Suprapubic skin (tissue), 4 donors: ENCODE measurements around the gene B3GALNT2. TPM values are rescaled to one million over a fixed set of nuclear protein-coding genes. Genes with fewer than 3 reads are reported as not detected.
A peak's percentile ranks its signal among the peaks of the same experiment; 100 is the strongest.

ENCODE experiments used
- DNase-seq, 2 donors: peaks; one replicate each; pipeline ENCODE4 v3.0.0-alpha.2; 2019; ENCODE audit warnings: low spot score in 2 of 2
- H3K27ac ChIP-seq: fragments of 200-600 bp; sonication (generic); one replicate; pipeline ENCODE4 v1.5.1; 2019
- H3K27me3 ChIP-seq: fragments of 200-600 bp; sonication (generic); one replicate; pipeline ENCODE4 v1.5.1; 2019
- H3K36me3 ChIP-seq: fragments of 200-600 bp; sonication (generic); one replicate; pipeline ENCODE4 v1.5.1; 2019
- H3K4me1 ChIP-seq: fragments of 200-600 bp; sonication (generic); one replicate; pipeline ENCODE4 v1.5.1; 2019
- H3K4me3 ChIP-seq: fragments of 200-600 bp; sonication (generic); one replicate; pipeline ENCODE4 v1.5.1; 2019; ENCODE audit warnings: mild to moderate bottlenecking
- H3K9me3 ChIP-seq: fragments of 200-600 bp; sonication (generic); one replicate; pipeline ENCODE4 v1.5.1; 2019
- EP300 ChIP-seq: sonication (generic); formaldehyde crosslinking; IDR thresholded peaks from one replicate; pipeline ENCODE4 v1.6.1; 2017; ENCODE audit warnings: antibody characterized with exemption
- POLR2A ChIP-seq, 2 donors: fragments of 450-650 bp; IDR thresholded peaks; one replicate each; pipeline ENCODE4 v1.6.1; 2017; ENCODE audit warnings: antibody characterized with exemption in 2 of 2, mild to moderate bottlenecking in 2 of 2, moderate library complexity in 2 of 2
- POLR2AphosphoS5 ChIP-seq, 3 donors: sonication (generic); formaldehyde crosslinking; IDR thresholded peaks; one replicate each; pipeline ENCODE4 v1.6.1; 2017; ENCODE audit warnings: antibody characterized with exemption in 3 of 3
- WGBS: methylation state at CpG from one replicate; pipeline ENCODE4 v1.1.5; 2018; 5-methylcytosine and 5-hydroxymethylcytosine counted together
- total RNA-seq, 4 donors: library from RNA; depleted of rRNA; stranded (reverse); fragments of >200 nt; gene quantifications; one replicate each; pipeline ENCODE4 v1.1.0, GENCODE V29; 2016
- TF ChIP-seq, protein P1 (sequence below), 2 donors: fragments of 200-600 bp in 1 of 2; fragments of 450-650 bp in 1 of 2; sonication (generic) in 1 of 2; IDR thresholded peaks; one replicate each; pipeline ENCODE4 v1.5.1; 2016 to 2019; ENCODE audit warnings: antibody characterized with exemption in 2 of 2, mild to moderate bottlenecking in 1 of 2, moderate library complexity in 1 of 2

The B3GALNT2 gene
- total RNA-seq, 4 donors from 2014 or later: 23.5 to 37.4 (median 29.5) TPM

DNA sequence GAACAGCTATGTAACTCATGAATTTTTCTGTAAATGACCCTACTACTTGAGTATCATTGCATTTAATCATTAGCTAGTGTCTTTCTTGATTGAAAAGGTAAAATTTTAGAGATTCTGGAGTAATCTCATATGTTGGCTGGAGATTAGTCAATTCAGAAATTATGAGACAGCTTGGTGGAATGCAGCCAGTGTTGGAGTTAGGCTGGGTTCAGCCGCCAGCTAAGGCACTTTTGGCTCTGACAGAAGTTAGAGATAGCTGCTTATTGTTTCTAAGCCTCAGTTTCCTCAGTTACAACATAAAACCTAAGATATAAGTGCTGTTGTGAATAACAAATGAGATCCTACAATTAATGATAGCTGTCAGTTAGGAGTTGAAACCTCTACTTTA, 87.6 kb downstream of the B3GALNT2 start:
- Histone ChIP-seq H3K36me3 (peaks cover 3% of the 10 kb centered on the region), H3K27ac (no peak overlapping the region), H3K9me3 (no peaks in the 10 kb centered on the region), H3K27me3 (no peaks in the 10 kb centered on the region), H3K4me3 (no peak overlapping the region), H3K4me1 (no peaks in the 10 kb centered on the region)
- 38% methylated on average over 1 of the region's 1 CpG for whole genome bisulfite sequencing
- DNase-seq: no peak
- TF ChIP-seq POLR2A (IDR thresholded peaks at IDR 0.05): no peak
- no peak for TF ChIP-seq POLR2AphosphoS5 (IDR thresholded peaks at IDR 0.05)
- TF ChIP-seq EP300: no peak
- TF ChIP-seq, protein P1, sequence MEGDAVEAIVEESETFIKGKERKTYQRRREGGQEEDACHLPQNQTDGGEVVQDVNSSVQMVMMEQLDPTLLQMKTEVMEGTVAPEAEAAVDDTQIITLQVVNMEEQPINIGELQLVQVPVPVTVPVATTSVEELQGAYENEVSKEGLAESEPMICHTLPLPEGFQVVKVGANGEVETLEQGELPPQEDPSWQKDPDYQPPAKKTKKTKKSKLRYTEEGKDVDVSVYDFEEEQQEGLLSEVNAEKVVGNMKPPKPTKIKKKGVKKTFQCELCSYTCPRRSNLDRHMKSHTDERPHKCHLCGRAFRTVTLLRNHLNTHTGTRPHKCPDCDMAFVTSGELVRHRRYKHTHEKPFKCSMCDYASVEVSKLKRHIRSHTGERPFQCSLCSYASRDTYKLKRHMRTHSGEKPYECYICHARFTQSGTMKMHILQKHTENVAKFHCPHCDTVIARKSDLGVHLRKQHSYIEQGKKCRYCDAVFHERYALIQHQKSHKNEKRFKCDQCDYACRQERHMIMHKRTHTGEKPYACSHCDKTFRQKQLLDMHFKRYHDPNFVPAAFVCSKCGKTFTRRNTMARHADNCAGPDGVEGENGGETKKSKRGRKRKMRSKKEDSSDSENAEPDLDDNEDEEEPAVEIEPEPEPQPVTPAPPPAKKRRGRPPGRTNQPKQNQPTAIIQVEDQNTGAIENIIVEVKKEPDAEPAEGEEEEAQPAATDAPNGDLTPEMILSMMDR (IDR thresholded peaks at IDR 0.05): no peak

DNA sequence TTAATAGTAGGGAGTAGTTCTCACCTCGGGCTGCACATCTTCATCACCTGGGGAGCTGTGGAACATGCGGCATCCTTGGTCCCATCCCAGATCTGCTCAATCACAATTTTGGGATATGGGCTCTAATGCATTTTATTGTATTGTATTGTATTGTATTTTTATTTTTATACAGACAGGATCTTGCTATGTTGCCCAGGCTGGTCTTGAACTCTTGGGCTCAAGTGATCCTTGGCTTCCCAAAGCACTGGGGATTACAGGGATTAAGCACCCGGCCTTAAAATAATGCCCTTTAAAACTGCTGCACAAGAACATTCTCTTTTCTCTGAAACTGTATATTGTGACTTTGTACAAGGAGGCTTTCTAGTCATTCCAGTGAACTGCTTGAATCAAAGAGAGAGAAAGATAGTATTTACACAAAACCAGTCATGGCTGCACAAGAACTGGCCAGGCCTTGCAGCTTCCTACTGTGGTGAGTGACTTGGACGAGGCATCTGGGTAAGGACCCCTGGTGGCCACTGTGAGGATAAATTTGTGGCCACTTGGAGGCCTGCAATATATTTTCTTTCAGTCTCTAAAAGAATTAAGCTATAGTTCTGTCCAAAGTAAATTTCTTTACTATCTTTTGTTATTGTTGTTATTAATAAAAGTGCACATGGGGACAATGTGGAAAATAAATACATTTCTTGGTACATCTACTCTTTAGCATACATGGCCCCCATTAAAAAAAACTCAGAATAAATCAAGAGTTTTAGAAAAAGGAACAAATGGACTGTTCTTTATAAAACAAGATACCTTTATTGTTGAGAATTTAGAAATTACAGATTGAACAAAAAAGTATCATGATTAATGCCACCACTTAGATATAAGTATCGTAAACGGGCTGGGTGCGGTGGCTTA, 89.0 kb downstream of the B3GALNT2 start:
- Histone ChIP-seq H3K9me3 (no peaks in the 10 kb centered on the region), H3K4me1 (no peaks in the 10 kb centered on the region), H3K36me3 (peaks cover 3% of the 10 kb centered on the region), H3K27me3 (no peaks in the 10 kb centered on the region), H3K4me3 (no peak overlapping the region), H3K27ac (no peak overlapping the region)
- no peak for DNase-seq
- TF ChIP-seq EP300: no peak
- no peak for TF ChIP-seq POLR2A (IDR thresholded peaks at IDR 0.05)
- TF ChIP-seq, protein P1 (IDR thresholded peaks at IDR 0.05): peak; percentile 70 to 76
- no peak for TF ChIP-seq POLR2AphosphoS5 (IDR thresholded peaks at IDR 0.05)
- WGBS: 83% methylated on average over 7 of the region's 7 CpGs

DNA sequence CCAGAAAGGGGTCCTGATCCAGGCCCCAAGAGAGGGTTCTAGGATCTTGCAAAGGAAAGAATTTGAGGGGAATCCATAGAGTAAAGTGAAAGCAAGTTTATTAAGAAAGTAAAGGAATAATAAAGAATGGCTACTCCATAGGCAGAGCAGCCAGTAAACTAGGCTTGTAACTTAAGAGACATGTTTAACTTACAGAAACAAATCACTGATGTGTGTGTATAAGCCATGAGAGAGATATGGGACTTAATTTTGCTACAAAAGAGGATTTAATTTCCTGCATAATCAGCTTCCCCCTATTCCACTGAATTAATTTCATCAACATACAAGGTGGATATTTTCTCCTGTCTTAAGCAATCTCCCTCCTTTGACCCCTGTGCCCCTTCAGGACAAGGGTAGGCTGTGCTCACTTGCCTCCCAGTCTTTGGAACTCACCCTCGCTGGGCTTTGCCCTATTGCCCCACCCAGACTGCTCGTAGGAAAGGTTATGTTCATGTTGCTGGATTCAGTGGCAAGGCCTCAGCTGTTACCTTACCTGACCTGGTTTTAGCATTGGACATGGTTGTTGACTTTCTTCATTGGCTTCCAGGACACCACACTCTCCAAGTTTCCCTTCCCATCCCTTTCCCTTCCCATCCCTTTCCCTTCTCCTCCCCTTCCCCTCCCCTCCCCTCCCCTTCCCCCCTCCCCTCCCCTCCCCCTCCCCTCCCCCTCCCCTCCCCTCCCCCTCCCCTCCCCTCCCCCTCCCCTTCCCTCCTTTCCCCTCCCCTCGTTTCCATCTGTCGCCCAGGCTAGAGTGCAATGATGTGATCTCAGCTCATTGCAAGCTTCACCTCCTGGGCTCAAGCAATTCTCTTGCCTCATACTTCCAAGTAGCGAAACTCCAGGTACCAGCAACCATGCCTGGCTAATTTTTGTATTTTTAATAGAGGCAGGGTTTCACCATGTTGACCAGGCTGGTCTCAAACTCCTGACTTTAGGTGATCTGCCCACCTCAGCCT, 92.5 kb downstream of the B3GALNT2 start:
- H3K9me3 ChIP-seq: no peaks in the 10 kb centered on the region
- no peak overlapping the region for H3K4me3 ChIP-seq
- TF ChIP-seq POLR2A (IDR thresholded peaks at IDR 0.05): no peak
- H3K27ac ChIP-seq: no peak overlapping the region
- no peaks in the 10 kb centered on the region for H3K27me3 ChIP-seq
- H3K36me3 ChIP-seq: peaks cover 3% of the 10 kb centered on the region
- 67% methylated on average over 3 of the region's 5 CpGs for WGBS
- DNase-seq: no peak
- H3K4me1 ChIP-seq: peaks cover 3% of the 10 kb centered on the region

DNA sequence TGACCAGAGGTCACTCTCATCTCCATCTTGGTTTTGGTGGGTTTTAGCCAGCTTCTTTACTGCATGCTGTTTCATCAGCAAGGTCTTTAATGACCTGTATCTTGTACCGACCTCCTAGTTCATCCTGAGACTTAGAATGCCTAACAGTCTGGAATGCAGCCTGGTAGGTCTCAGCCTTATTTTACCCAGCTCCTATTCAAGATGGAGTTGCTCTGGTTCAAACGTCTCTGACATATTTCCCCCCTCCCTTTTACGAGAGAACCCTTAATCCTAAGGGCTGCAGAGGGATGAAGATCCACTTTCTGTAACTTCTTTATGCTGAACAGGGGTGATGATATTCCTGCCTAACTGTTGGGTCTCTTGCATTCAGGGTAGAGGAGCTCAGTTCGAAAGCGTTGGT, 93.8 kb downstream of the B3GALNT2 start:
- TF ChIP-seq POLR2AphosphoS5 (IDR thresholded peaks at IDR 0.05) (no peak), POLR2A (IDR thresholded peaks at IDR 0.05) (no peak), EP300 (no peak)
- TF ChIP-seq, protein P1 (IDR thresholded peaks at IDR 0.05): no peak
- 86% methylated on average over 5 of the region's 5 CpGs for WGBS
- no peaks in the 10 kb centered on the region for H3K27me3 ChIP-seq

DNA sequence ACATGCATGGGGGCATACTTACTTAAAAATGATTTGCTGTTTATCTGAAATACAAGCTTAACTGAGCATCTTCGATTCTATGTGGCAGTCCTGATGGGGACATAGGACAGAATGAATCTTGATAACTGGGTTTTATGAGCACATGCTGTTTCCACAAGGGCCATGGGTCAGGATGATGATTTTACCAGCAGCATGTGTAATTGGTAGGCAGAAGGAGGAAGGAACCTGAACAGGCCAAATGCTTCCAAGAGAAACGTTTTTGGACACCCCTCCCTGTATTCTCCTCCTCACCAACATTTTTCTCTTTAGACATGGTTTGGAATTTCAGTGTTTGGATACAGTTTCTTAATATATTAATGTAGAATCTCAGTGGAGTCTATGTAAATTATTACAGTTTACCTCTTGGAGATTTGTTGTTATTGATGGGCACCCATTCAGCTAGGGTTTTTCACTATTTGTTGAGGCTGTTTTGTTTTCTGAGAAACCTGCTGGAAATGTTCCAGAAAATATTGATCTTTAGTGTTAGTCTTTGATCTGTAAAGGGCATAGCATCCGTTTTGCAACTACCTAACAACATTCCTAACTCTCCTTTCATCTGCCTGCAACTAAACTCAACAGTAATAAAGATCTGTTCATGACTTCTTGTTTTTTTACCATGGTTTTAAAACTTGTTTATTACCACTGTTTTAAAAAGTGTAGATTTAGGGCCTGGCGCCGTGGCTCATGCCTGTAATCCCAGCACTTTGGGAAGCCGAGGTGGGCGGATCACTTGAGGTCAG, 95.0 kb downstream of the B3GALNT2 start:
- no peaks in the 10 kb centered on the region for H3K36me3 ChIP-seq
- WGBS: 76% methylated on average over 7 of the region's 7 CpGs
- no peak overlapping the region for H3K4me3 ChIP-seq
- no peaks in the 10 kb centered on the region for H3K27me3 ChIP-seq
- no peak overlapping the region for H3K27ac ChIP-seq
- TF ChIP-seq, protein P1 (IDR thresholded peaks at IDR 0.05): no peak
- TF ChIP-seq POLR2A (IDR thresholded peaks at IDR 0.05) (no peak), POLR2AphosphoS5 (IDR thresholded peaks at IDR 0.05) (no peak), EP300 (no peak)
- no peaks in the 10 kb centered on the region for H3K9me3 ChIP-seq
- no peak for DNase-seq
- H3K4me1 ChIP-seq: peaks cover 3% of the 10 kb centered on the region

More for the DNA sequence above, 93.8 kb downstream of the B3GALNT2 start:
- no peaks in the 10 kb centered on the region for H3K36me3 ChIP-seq
- H3K27ac ChIP-seq: no peak overlapping the region
- no peaks in the 10 kb centered on the region for H3K9me3 ChIP-seq
- no peak overlapping the region for H3K4me3 ChIP-seq
- DNase-seq: no peak
- H3K4me1 ChIP-seq: peaks cover 3% of the 10 kb centered on the region
